GDM1 (cell line): ENCODE results near the gene CGB7.

Experiments
- DNase-seq: peaks from one replicate; lab custom pipeline; 2025; lab: John Stamatoyannopoulos, UW

CGB7 gene

DNA sequence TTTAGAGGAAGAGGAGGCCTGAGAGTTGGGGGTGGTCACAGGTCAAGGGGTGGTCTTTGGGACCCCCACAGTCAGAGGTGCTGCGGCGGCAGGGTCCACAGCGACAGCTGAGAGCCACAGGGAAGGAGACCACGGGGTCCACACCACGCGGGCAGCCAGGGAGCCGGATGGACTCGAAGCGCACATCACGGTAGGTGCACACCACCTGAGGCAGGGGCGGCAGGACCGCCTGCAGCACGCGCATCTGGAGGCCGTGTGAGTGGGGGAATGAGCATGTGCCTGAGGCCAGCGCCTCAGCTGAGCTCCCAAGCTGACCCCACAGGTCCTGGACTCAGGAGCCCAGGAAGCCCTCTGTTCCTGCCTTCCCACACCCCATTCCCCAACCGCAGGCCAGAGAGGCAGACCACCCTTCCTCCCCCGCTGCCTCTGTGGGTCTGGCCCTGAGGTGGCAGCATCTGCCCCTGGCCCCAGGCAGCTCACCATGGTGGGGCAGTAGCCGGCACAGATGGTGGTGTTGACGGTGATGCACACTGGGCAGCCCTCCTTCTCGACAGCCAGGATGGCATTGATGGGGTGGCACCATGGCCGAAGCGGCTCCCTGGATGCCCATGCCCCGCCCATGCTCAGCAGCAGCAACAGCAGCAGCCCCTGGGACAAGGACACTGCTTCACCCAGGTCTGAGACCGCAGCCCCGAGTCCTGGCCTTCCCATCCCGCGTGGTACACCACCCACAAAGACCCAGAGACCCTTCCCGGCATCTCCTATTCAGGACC, 41.3 kb downstream of the CGB7 start:
- no peak for DNase-seq

GRCh38 chr19:49014870-49015255, 42.7 kb downstream of the CGB7 start:
- no peak for DNase-seq

DNA sequence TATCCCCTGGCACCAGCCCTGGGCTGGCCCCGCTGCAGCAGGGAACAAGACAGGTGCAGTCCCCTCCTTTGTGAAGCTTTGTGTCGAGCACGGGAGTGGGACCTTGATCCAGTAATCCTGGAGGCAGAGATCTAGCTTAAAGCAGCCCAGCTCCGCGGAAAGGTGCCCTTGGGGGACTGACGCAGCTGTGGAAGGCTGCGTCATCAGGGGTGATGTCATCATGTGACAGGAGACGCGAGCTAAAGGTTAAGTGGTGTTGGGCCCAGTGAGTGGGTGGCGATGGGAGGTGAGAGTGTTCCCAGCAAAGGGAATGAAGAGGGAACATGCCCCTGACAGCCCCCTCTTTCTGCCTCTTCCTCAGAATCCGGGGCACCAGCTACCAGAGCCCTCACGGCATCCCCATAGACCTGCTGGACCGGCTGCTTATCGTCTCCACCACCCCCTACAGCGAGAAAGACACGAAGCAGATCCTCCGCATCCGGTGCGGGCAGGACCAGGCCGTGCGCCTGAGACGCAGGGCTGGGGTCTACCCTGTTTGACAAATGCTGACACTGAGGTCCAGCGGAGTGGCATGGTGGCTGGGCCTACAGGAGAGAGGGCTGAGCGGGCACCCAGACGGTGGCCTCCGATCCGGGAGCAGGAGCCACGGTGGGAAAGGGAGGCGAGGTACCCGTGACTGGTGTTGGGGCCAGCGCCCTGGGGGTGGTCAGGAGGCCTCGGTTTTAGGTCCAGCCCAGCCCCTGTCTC, 43.3 kb downstream of the CGB7 start:
- no peak for DNase-seq

DNA sequence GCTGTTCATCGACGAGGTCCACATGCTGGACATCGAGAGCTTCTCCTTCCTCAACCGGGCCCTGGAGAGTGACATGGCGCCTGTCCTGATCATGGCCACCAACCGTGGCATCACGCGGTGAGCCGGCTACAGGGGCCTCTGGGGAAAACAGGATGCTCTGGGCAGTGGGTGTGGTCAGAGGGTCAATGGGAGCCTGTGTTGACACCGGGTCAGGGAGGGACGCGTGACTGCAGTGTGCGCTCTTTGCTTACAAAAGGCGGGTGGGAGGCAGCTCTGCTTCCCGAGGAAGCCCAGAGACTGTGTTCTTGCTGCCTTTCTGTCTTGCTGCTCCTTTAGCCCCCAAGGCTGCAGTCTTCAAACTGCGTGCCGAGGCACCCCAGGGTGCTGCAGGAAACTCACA, 46.4 kb downstream of the CGB7 start:
- no peak for DNase-seq

GRCh38 chr19:49010453-49010852, 47.1 kb downstream of the CGB7 start:
- no peak for DNase-seq

DNA sequence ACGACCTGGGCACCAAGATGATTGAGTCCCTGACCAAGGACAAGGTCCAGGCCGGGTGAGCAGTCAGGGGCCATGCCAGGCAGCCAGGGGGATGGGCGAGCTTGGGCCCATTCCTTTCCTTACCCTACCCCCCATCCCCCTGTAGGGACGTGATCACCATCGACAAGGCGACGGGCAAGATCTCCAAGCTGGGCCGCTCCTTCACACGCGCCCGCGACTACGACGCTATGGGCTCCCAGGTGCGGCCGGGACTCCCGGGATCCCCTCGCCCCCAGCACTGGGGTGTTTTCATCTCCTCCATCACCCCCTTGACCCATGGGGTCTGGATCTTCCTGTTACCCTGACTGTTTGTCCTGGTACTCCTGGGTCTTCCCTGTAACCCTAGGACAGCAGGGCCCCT, 47.7 kb downstream of the CGB7 start:
- DNase-seq = no peak

DNA sequence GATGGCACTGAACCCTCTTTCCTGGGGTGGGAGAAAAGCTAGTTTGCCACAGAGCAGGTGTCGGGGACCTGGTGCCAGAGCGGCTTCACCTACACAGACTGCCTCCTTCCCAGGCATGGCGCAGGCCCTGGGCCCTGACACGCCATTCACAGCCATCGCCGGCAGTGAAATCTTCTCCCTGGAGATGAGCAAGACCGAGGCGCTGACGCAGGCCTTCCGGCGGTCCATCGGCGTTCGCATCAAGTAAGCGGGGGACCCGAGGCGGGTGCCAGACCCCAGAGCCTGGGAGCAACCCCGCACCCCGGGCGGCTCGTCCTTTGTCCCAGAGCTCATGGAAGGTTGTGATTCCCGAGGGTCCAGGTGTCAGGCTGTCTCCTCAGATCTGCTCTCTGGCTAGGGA, 50.6 kb downstream of the CGB7 start:
- DNase-seq = no peak

DNA sequence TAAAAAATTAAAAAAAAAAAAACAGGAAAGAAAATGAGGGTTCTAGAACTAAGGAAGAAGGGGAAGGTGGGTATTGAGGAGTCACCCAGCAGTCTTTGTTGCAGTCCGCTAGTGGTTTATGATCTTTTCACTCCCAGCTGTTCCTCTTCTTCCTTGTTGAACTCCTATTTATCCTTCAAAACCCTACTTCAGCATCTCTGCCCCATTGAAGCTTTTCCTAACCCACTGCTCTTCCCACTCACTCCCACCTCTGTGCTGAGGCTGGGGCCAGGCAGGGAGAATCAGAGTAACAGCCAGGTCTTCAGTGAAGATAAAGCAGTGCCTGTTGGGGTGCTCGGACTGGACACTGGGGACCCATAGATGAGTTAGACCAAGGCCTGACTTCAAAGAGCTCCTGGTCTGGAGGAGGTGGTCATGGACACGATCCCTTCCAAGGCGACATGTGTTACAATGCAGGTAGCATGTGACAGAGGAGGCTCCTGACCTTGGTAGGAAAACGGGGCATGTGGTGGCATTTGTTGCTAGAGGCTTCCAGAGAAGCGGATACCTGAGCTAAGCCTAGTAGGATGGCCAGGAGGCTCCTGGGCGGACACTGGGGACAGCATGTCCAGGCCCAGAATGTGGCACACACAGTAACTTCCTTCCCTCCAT, 52.5 kb downstream of the CGB7 start:
- no peak for DNase-seq
